ENCODE measurements around the gene VTA1. TPM values are rescaled to one million over a fixed set of nuclear protein-coding genes. Genes with fewer than 3 reads are reported as not detected.
A peak's percentile ranks its signal among the peaks of the same experiment; 100 is the strongest.

The VTA1 gene
- polyA plus RNA-seq, 1 of the 3 experiments (the other 2 are of a cell fraction): 60.1 TPM

GRCh38 chr6:142192343-142192742 lies 45.3 kb downstream of the VTA1 start (continued):
- TF ChIP-seq, protein P1, sequence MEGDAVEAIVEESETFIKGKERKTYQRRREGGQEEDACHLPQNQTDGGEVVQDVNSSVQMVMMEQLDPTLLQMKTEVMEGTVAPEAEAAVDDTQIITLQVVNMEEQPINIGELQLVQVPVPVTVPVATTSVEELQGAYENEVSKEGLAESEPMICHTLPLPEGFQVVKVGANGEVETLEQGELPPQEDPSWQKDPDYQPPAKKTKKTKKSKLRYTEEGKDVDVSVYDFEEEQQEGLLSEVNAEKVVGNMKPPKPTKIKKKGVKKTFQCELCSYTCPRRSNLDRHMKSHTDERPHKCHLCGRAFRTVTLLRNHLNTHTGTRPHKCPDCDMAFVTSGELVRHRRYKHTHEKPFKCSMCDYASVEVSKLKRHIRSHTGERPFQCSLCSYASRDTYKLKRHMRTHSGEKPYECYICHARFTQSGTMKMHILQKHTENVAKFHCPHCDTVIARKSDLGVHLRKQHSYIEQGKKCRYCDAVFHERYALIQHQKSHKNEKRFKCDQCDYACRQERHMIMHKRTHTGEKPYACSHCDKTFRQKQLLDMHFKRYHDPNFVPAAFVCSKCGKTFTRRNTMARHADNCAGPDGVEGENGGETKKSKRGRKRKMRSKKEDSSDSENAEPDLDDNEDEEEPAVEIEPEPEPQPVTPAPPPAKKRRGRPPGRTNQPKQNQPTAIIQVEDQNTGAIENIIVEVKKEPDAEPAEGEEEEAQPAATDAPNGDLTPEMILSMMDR (IDR thresholded peaks at IDR 0.05): no peak
- TF ChIP-seq NFIC (IDR thresholded peaks at IDR 0.05; ENCODE audit: borderline replicate concordance): no peak
- no peak for TF ChIP-seq SMC3 (IDR thresholded peaks at IDR 0.05; ENCODE audit: low read depth, low read length)
- no peak for TF ChIP-seq RFX5 (IDR thresholded peaks at IDR 0.05; ENCODE audit: low read length)
- no peak for TF ChIP-seq GATA2 (CRISPR knock-in tag; IDR thresholded peaks at IDR 0.05)
- no peak for TF ChIP-seq PBX3 (IDR thresholded peaks at IDR 0.05)
- TF ChIP-seq JUND (IDR thresholded peaks at IDR 0.05): no peak
- no peak for TF ChIP-seq FOSL2 (IDR thresholded peaks at IDR 0.05; ENCODE audit: borderline replicate concordance, low read depth)
- TF ChIP-seq NRF1 (IDR thresholded peaks at IDR 0.05; ENCODE audit: low read depth, low read length): no peak

- Histone ChIP-seq H3K27ac (ENCODE audit: low read depth in 2 of 2, low read length in 1 of 2) (no peak overlapping the region), H3K9ac (no peak overlapping the region), H3K36me3 (replicated peaks in 1 of 2; ENCODE audit: control insufficient read depth in 1 of 2, insufficient read depth in 2 of 2, low read length in 1 of 2) (peaks cover 58 to 77% of the 10 kb centered on the region in 2 experiments), H3K4me2 (no peak overlapping the region), H3K4me3 (ENCODE audit: low read depth in 2 of 2, low read length in 1 of 2) (no peak overlapping the region), H3K4me1 (ENCODE audit: control insufficient read depth in 1 of 2, insufficient read depth in 2 of 2, low read depth in 1 of 2, low read length in 1 of 2) (no peaks in the 10 kb centered on the region), H3K79me2 (ENCODE audit: insufficient read depth) (peaks cover 75% of the 10 kb centered on the region), H3K9me3 (no peaks in the 10 kb centered on the region), H3K9me2 (no peaks in the 10 kb centered on the region), H2AFZ (ENCODE audit: low read depth) (no peak overlapping the region), H4K20me1 (ENCODE audit: insufficient read depth) (no peaks in the 10 kb centered on the region), H3K27me3 (ENCODE audit: insufficient read depth) (no peaks in the 10 kb centered on the region), H3F3A (replicated peaks; ENCODE audit: insufficient read depth) (peaks cover 30% of the 10 kb centered on the region)
- DNase-seq: no peak
- TF ChIP-seq, protein P2, sequence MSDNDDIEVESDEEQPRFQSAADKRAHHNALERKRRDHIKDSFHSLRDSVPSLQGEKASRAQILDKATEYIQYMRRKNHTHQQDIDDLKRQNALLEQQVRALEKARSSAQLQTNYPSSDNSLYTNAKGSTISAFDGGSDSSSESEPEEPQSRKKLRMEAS (IDR thresholded peaks at IDR 0.05; ENCODE audit: low read depth): no peak
- ChIA-PET POLR2A (no interaction called here), CTCF (no interaction called here)
Measured at GRCh38 chr6:142193621-142194020, 46.6 kb downstream of the VTA1 start.

- Histone ChIP-seq H3K4me2 (no peak overlapping the region), H3K4me3 (ENCODE audit: low read depth in 2 of 2, low read length in 1 of 2) (no peak overlapping the region)
- no peak for DNase-seq
Measured at GRCh38 chr6:142195862-142196541, 48.9 kb downstream of the VTA1 start.

More at GRCh38 chr6:142195862-142196541, 48.9 kb downstream of the VTA1 start:
- TF ChIP-seq FOXM1 (IDR thresholded peaks at IDR 0.05; ENCODE audit: low read depth) (no peak), ELF1 (IDR thresholded peaks at IDR 0.05) (no peak)
- TF ChIP-seq, protein P1 (IDR thresholded peaks at IDR 0.05): no peak
- Histone ChIP-seq H3K9ac (no peak overlapping the region), H3K36me3 (replicated peaks in 1 of 2; ENCODE audit: control insufficient read depth in 1 of 2, insufficient read depth in 2 of 2, low read length in 1 of 2) (peaks cover 67 to 86% of the 10 kb centered on the region in 2 experiments), H4K20me1 (ENCODE audit: insufficient read depth) (no peaks in the 10 kb centered on the region), H2AFZ (ENCODE audit: low read depth) (no peak overlapping the region), H3K79me2 (ENCODE audit: insufficient read depth) (peaks cover 83% of the 10 kb centered on the region), H3K9me2 (no peaks in the 10 kb centered on the region), H3K4me1 (ENCODE audit: control insufficient read depth in 1 of 2, insufficient read depth in 2 of 2, low read depth in 1 of 2, low read length in 1 of 2) (no peaks in the 10 kb centered on the region), H3K9me3 (no peaks in the 10 kb centered on the region), H3K27me3 (ENCODE audit: insufficient read depth) (no peaks in the 10 kb centered on the region), H3K27ac (ENCODE audit: low read depth in 2 of 2, low read length in 1 of 2) (peak overlapping the region in 1 of 2 experiments; percentile 23; a peak in 1 of 4 replicates), H3F3A (replicated peaks; ENCODE audit: insufficient read depth) (peaks cover 30% of the 10 kb centered on the region)
- 91% methylated on average over 4 of the region's 4 CpGs for WGBS (ENCODE audit: low lambda C conversion rate)
- CTCF ChIA-PET: interaction anchor here (0.7 to 1.8 kb wide), 5 partner anchors 11 to 370 kb away, joined by 3 to 6 read pairs (median 3); no protein-coding TSS in a partner anchor
- POLR2A ChIA-PET: no interaction called here
